Choroid plexus epithelial cell (primary cell): Measurements from ENCODE around the gene CYP1A1.

Experiments used
- DNase-seq: peaks from one replicate; pipeline ENCODE4 v3.0.0-alpha.2; 2010; ENCODE audit warnings: low read depth
- H3K4me3 ChIP-seq: 2 replicates; pipeline ENCODE4 v1.5.1; 2011; ENCODE audit warnings: low read depth, mild to moderate bottlenecking, control low read depth, low read length, moderate library complexity
- TF ChIP-seq, protein P1 (sequence below): conservative IDR thresholded peaks from 2 replicates; pipeline ENCODE4 v1.5.1; 2011; ENCODE audit warnings: low read depth, mild to moderate bottlenecking, control low read depth, inconsistent platforms, low read length, moderate library complexity

Gene CYP1A1

DNA sequence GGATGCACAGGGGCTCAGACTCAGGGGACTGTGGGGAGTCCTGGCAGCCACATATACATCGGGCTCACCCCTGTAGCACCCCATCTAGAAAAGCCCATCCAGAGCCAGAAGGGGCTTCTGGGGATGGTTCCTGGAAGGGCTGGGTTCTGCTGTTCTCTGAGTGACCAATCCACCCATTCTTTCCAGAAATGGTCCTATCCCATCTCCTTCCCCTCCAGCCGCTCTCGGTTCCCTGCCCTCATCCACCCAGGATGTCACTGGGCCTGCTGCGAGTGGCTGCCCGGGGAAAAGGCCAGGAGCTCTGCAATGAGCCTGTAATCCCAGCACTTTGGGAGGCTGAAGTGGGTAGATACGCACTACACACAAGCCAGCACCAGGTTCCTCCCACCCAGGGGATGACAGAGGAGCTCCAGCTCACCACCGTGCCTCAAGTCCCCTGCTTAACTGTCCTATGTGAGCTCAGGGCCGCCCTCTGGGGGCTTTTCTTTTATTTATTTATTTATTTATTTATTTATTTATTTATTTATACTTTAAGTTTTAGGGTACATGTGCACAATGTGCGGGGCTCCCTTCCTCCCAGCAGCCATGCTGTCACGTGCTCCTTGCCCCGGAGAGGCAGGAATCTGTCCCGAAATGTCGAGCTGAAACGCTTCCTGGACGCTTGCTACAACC, 42.9 kb upstream of the CYP1A1 start:
- TF ChIP-seq, protein P1, sequence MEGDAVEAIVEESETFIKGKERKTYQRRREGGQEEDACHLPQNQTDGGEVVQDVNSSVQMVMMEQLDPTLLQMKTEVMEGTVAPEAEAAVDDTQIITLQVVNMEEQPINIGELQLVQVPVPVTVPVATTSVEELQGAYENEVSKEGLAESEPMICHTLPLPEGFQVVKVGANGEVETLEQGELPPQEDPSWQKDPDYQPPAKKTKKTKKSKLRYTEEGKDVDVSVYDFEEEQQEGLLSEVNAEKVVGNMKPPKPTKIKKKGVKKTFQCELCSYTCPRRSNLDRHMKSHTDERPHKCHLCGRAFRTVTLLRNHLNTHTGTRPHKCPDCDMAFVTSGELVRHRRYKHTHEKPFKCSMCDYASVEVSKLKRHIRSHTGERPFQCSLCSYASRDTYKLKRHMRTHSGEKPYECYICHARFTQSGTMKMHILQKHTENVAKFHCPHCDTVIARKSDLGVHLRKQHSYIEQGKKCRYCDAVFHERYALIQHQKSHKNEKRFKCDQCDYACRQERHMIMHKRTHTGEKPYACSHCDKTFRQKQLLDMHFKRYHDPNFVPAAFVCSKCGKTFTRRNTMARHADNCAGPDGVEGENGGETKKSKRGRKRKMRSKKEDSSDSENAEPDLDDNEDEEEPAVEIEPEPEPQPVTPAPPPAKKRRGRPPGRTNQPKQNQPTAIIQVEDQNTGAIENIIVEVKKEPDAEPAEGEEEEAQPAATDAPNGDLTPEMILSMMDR: no peak
- no peak overlapping the region for H3K4me3 ChIP-seq
- no peak for DNase-seq

DNA sequence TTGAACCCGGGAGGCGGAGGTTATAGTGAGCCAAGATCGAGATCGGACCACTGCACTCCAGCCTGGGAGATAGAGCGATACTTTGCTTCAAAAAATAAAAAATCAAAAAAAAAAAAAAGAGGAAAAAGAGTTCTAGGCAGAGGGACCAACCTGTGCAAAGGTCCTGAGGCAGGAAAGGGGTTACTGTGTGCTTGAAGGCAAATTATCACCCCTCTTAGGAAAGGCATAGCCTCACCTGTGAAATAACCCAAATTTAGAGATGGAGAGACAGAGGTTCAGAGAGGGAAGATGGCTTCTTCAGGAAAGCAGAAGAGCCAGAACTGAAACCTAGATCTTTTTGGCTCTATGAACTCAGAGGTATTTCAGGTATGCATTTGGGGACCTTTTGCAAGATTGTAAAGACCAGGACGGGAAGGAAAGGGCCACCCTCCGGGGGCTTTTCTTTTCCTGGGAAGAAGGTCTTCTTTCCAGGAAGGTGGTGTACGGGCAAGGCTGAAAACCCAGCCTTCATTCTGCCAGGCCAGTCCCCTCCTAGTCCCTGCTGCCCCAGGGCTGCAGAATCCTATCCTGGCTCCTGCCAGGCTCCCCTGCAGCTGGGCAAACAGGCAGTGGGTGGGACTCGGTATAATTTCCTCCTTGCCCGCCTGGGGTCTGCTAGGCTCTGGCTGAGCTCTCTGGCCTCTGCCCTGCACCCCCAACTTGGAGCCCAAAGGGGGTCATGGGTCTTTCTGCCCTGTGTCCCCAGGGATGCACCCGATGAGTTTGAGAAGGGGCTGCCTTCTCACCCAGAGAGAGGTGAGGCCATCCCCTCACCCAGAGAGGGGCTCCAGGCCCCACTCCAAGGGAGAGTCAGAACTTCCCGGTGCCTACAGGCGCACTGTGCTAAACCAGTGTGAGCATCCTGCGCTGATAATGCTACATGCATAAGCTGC, 42.1 kb upstream of the CYP1A1 start:
- TF ChIP-seq, protein P1: no peak
- no peak for DNase-seq
- no peak overlapping the region for H3K4me3 ChIP-seq

DNA sequence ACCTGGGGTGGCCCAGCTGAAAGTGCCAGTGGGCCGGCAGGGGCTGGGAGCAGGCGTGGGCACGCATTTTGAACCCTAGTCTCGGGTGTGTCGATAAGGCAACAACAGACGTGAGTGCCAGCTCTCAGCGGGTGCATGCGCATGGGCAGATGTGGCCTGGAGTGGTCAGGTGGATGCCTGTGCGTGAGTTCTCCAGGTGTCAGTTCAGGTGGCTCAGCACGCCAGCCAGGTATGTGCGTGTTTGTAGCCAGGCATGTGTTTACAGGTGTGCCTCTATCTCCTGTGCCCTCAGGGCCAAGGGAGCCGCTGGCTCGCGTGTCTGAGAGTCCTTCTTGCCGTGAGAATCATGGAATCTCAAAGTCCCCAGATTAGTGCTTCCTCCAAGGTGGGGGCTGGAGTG, 38.1 kb upstream of the CYP1A1 start:
- DNase-seq: no peak
- TF ChIP-seq, protein P1: no peak
- no peak overlapping the region for H3K4me3 ChIP-seq

DNA sequence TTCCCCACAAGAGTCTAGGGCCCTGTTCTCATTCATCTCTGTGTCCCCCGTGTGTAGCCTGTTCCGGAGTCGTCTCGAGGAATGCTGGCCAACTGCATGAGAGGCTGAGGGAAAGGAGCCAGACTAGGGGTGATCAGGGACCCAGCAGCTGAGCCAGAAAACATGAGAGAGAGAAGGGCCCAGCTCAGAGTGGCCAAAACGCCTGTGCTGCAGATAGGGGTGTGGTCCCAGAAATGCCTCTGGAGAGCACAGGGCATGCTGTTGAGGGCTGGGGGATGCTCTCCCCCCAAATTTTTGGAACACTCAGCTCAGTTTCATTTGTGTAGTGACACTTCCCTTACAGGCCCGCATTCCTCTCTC, 37.4 kb upstream of the CYP1A1 start:
- TF ChIP-seq, protein P1: no peak
- no peak overlapping the region for H3K4me3 ChIP-seq
- no peak for DNase-seq

DNA sequence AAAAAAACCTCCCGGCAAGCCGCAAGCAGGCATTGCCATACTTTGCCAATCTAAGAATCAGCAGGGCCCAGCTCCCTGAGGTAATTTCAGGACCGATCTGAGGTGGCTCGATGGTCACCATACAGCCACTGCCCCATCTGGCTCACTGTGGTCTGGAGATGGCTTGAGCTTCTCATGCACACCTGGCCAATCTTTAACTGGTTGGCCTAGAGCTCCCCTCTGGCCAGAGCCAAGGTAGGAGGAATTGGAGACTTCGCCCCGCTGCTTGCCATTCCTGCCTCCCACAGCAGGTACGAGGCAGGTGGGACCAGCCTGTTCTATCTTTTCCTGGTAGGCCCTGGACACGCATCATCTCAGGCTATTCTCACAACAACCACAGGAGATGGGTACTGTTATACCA, 33.4 kb upstream of the CYP1A1 start:
- H3K4me3 ChIP-seq: no peak overlapping the region
- no peak for DNase-seq
- TF ChIP-seq, protein P1: no peak

DNA sequence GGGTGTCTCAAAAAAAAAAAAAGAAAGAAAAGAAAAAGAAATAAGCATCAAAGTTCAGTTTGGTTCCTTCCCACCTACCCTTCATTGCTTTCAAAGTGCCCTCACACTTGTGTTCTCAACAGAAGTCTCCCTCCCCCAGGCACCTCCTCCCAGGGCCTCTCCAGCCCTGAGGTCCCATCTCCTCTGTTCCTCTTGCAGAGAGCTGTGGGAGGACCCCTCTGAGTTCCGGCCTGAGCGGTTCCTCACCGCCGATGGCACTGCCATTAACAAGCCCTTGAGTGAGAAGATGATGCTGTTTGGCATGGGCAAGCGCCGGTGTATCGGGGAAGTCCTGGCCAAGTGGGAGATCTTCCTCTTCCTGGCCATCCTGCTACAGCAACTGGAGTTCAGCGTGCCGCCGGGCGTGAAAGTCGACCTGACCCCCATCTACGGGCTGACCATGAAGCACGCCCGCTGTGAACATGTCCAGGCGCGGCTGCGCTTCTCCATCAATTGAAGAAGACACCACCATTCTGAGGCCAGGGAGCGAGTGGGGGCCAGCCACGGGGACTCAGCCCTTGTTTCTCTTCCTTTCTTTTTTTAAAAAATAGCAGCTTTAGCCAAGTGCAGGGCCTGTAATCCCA, 29.4 kb upstream of the CYP1A1 start:
- no peak overlapping the region for H3K4me3 ChIP-seq
- no peak for DNase-seq
- TF ChIP-seq, protein P1: no peak
